ENCODE results near the gene CDC5L.

DNA sequence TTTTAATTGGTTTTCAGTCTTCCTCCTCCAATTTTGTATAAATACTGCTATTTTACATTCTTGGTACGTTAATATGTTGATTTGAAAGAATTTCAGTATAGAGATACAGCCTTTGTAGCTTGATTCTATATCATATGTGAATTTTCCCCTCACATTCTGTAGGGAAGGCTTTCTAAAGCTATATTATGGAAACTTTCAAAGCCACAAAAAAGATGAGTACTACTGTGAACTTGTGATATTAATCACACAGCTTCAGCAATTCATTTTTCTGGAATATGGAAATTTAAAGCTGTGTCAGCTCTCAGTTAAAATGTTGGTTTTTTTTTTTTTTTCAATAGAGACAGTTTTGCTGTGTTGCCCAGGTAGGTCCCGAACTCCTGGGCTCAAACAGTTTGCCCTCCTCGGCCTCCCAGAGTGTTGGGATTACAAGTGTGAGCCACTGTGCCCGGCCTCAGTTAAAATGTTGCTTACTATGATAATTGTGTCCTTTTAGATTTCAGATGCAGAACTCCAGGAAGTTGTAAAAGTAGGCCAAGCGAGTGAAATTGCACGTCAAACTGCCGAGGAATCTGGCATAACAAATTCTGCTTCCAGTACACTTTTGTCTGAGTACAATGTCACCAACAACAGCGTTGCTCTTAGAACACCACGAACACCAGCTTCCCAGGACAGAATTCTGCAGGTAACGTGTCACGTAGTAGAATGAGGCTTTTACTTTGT, 20.6 kb downstream of the CDC5L start:
- TF ChIP-seq EP300 (IDR thresholded peaks at IDR 0.05; ENCODE audit: borderline replicate concordance in 1 of 2, low read depth in 1 of 2, low read length in 1 of 2) (no peak), TEAD4 (IDR thresholded peaks at IDR 0.05; ENCODE audit: borderline replicate concordance, insufficient read depth) (no peak), CTCF (IDR thresholded peaks at IDR 0.05) (no peak), USF2 (IDR thresholded peaks at IDR 0.05; ENCODE audit: borderline replicate concordance, low read depth, low read length) (no peak), MXI1 (IDR thresholded peaks at IDR 0.05; ENCODE audit: low read depth, low read length) (no peak), SMC3 (IDR thresholded peaks at IDR 0.05; ENCODE audit: low read depth, low read length) (no peak), POLR2AphosphoS5 (IDR thresholded peaks at IDR 0.05; ENCODE audit: low read depth, low read length) (no peak), RCOR1 (IDR thresholded peaks at IDR 0.05; ENCODE audit: low read length) (no peak), CHD2 (IDR thresholded peaks at IDR 0.05; ENCODE audit: low read length, partially characterized antibody) (no peak)
- TF ChIP-seq, protein P1, sequence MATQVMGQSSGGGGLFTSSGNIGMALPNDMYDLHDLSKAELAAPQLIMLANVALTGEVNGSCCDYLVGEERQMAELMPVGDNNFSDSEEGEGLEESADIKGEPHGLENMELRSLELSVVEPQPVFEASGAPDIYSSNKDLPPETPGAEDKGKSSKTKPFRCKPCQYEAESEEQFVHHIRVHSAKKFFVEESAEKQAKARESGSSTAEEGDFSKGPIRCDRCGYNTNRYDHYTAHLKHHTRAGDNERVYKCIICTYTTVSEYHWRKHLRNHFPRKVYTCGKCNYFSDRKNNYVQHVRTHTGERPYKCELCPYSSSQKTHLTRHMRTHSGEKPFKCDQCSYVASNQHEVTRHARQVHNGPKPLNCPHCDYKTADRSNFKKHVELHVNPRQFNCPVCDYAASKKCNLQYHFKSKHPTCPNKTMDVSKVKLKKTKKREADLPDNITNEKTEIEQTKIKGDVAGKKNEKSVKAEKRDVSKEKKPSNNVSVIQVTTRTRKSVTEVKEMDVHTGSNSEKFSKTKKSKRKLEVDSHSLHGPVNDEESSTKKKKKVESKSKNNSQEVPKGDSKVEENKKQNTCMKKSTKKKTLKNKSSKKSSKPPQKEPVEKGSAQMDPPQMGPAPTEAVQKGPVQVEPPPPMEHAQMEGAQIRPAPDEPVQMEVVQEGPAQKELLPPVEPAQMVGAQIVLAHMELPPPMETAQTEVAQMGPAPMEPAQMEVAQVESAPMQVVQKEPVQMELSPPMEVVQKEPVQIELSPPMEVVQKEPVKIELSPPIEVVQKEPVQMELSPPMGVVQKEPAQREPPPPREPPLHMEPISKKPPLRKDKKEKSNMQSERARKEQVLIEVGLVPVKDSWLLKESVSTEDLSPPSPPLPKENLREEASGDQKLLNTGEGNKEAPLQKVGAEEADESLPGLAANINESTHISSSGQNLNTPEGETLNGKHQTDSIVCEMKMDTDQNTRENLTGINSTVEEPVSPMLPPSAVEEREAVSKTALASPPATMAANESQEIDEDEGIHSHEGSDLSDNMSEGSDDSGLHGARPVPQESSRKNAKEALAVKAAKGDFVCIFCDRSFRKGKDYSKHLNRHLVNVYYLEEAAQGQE (IDR thresholded peaks at IDR 0.05; ENCODE audit: low read depth, low read length) = no peak
- TF ChIP-seq, protein P2, sequence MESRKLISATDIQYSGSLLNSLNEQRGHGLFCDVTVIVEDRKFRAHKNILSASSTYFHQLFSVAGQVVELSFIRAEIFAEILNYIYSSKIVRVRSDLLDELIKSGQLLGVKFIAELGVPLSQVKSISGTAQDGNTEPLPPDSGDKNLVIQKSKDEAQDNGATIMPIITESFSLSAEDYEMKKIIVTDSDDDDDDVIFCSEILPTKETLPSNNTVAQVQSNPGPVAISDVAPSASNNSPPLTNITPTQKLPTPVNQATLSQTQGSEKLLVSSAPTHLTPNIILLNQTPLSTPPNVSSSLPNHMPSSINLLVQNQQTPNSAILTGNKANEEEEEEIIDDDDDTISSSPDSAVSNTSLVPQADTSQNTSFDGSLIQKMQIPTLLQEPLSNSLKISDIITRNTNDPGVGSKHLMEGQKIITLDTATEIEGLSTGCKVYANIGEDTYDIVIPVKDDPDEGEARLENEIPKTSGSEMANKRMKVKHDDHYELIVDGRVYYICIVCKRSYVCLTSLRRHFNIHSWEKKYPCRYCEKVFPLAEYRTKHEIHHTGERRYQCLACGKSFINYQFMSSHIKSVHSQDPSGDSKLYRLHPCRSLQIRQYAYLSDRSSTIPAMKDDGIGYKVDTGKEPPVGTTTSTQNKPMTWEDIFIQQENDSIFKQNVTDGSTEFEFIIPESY (IDR thresholded peaks at IDR 0.05; ENCODE audit: borderline replicate concordance, low read depth) = no peak
- TF ChIP-seq, protein P3, sequence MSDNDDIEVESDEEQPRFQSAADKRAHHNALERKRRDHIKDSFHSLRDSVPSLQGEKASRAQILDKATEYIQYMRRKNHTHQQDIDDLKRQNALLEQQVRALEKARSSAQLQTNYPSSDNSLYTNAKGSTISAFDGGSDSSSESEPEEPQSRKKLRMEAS (IDR thresholded peaks at IDR 0.05; ENCODE audit: low read depth) = no peak

All from SK-N-SH (cell line).